NT2/D1 (cell line): Measurements from ENCODE around the gene STRIT1.

Source experiments
- SUZ12 ChIP-seq: IDR thresholded peaks from 2 replicates; pipeline ENCODE4 v1.6.1; 2011; ENCODE audit not compliant: insufficient read length, insufficient read depth; ENCODE audit errors: extremely low read depth
- YY1 ChIP-seq: IDR thresholded peaks from 2 replicates; pipeline ENCODE4 v1.6.1; 2011; ENCODE audit not compliant: insufficient read length, insufficient read depth

GRCh38 chr3:155329513-155330048, 36.1 kb upstream of the STRIT1 start:
- TF ChIP-seq YY1 (no peak), SUZ12 (no peak)
